Activated naive CD8-positive, alpha-beta T cell (primary cell): Measurements from ENCODE around the gene FAM168A.
"Not testable (repeated sequence)": the region's sequence is repeated elsewhere in the genome, so short reads cannot be mapped to it uniquely, and the experiment has no call there.

Experiments
- H3K27ac Mint-ChIP-seq: one replicate; pipeline ENCODE4 v1.8.0; 2021; ENCODE audit warnings: mixed read lengths
- H3K27me3 Mint-ChIP-seq: one replicate; pipeline ENCODE4 v1.8.0; 2021; ENCODE audit warnings: mixed read lengths
- H3K36me3 Mint-ChIP-seq: one replicate; pipeline ENCODE4 v1.8.0; 2021; ENCODE audit warnings: mixed read lengths
- H3K4me1 Mint-ChIP-seq: one replicate; pipeline ENCODE4 v1.8.0; 2021; ENCODE audit warnings: low read depth, mixed read lengths
- H3K4me3 Mint-ChIP-seq: one replicate; pipeline ENCODE4 v1.8.0; 2021; ENCODE audit warnings: mild to moderate bottlenecking, mixed read lengths
- H3K9me3 Mint-ChIP-seq: one replicate; pipeline ENCODE4 v1.8.0; 2021; ENCODE audit warnings: low read depth, mixed read lengths

The FAM168A gene

DNA sequence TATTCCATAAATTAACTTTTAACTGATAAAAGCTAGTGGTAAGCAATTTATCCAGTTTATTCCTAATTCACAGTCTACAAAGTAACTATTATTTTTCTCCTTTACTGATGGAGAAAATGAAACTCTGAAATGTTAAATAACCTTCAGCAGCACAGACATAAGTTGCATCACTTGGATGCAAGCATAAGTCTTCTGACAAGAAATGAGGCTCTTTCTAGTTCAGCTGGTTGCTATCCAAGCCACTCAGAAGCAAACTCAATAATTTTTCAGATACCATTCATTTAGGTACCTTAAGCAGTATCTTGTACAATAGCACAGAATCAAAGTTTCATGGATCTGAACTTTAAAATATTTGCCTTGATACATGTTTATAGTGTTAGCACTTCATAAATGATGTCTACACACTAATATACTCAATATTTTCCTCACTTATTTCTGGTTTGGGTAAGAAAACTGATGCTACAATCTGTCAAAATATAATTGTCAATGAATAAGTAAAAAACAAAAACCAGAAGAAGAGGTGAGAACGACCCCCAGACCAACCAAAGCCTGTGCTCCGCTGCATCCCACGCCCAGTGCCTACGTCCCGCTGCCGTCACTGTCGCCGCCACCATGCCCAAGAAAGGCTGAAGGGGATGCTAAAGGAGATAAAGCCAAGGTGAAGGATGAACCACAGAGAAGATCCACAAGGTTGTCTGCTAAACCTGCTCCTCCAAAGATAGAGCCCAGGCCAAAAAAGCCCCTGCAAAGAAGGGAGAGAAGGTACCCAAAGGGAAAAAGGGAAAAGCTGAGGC, 18.1 kb downstream of the FAM168A start:
- Mint-ChIP-seq H3K4me3 (no peak overlapping the region), H3K27me3 (no peaks in the 10 kb centered on the region), H3K27ac (no peak overlapping the region), H3K4me1 (peaks cover 21% of the 10 kb centered on the region), H3K9me3 (no peaks in the 10 kb centered on the region), H3K36me3 (peaks cover 8% of the 10 kb centered on the region)

DNA sequence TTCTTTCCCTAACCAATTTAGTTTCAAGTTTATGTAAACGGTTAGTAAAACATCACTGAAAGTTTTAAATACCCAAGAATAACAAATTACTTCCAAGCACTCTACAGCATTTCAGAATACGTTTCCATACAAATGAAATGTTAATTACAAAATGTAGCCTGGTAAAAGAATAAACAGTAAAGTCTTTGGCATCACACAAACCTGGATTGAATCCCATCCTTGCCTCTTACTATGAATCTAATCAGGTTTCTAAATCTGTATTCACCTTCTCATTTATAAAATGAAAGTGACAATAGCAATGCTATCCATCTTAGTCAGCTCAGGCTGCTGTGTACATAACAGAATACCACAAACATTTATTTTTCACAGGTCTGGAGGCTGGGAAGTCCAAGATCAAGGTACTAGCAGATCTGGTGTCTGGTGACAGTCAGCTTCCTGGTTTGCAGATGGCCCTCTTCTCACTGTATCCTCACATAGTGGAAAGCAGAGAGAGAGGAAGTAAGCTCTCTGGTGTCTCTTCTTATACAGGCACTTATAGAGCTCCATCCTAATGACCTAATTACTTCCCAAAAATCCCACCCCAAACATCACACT, 19.2 kb downstream of the FAM168A start:
- no peak overlapping the region for H3K4me3 Mint-ChIP-seq
- H3K36me3 Mint-ChIP-seq = peaks cover 6% of the 10 kb centered on the region
- peaks cover 21% of the 10 kb centered on the region for H3K4me1 Mint-ChIP-seq

DNA sequence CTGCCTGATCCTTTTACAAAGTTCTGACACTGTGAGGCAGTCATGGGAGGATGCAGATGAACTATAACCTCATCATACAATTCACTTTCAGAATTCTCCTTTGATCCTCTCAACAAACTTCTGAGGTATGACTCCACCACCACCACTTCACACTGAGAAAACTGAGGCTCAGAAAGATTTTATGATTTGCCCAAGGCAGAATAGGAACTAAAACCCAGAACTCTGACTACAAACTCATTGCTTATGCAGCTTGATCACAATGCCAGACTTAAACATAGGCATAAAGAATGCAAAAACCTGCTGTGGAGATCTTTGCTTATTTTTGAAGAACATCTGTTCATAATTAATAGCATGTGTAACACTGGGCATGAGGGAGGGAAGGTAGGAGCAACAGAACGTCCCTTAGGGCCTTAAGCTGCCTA, 20.4 kb downstream of the FAM168A start:
- peaks cover 19% of the 10 kb centered on the region for H3K4me1 Mint-ChIP-seq
- H3K4me3 Mint-ChIP-seq = no peak overlapping the region
- no peaks in the 10 kb centered on the region for H3K27me3 Mint-ChIP-seq

More for the DNA sequence above, 19.2 kb downstream of the FAM168A start:
- Mint-ChIP-seq H3K27ac (no peak overlapping the region), H3K27me3 (no peaks in the 10 kb centered on the region), H3K9me3 (no peaks in the 10 kb centered on the region)

DNA sequence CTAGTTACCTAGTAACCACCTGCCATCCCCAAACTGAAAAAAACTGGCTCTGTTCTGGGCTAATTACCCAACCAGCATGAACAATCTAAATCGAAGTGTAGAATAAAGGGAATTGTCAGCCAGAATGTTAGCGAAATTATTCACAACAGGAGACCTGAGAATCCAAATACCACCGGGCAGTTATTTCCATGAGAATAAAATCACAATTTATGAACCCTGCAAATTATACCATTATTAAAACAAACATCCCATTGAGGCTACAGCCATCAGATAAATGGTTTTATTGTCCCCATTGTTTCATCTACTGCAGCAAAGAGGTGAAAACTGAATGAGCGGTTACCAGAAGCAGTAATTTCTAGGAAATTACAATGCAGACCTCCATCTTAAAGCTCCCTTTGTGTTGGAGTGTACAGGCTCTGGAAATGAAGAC, 21.7 kb downstream of the FAM168A start:
- Mint-ChIP-seq H3K9me3 (no peaks in the 10 kb centered on the region), H3K4me3 (no peak overlapping the region), H3K27ac (no peak overlapping the region), H3K36me3 (peaks cover 2% of the 10 kb centered on the region), H3K4me1 (peaks cover 19% of the 10 kb centered on the region), H3K27me3 (no peaks in the 10 kb centered on the region)

More for the DNA sequence above, 20.4 kb downstream of the FAM168A start:
- H3K27ac Mint-ChIP-seq = peak overlapping the region; percentile 55
- no peaks in the 10 kb centered on the region for H3K9me3 Mint-ChIP-seq
- peaks cover 3% of the 10 kb centered on the region for H3K36me3 Mint-ChIP-seq

DNA sequence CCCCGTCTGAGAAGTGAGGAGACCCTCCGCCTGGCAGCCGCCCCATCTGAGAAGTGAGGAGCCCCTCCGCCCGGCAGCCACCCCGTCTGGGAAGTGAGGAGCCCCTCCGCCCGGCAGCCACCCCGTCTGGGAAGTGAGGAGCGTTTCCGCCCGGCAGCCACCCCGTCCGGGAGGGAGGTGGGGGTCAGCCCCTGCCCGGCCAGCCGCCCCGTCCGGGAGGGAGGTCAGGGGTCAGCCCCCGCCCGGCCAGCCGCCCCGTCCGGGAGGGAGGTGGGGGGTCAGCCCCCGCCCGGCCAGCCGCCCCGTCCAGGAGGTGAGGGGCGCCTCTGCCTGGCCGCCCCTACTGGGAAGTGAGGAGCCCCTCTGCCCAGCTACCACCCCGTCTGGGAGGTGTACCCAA, 25.9 kb downstream of the FAM168A start:
- H3K4me3 Mint-ChIP-seq, H3K27me3 Mint-ChIP-seq, H3K4me1 Mint-ChIP-seq, H3K9me3 Mint-ChIP-seq, H3K36me3 Mint-ChIP-seq, H3K27ac Mint-ChIP-seq: not testable (repeated sequence)

DNA sequence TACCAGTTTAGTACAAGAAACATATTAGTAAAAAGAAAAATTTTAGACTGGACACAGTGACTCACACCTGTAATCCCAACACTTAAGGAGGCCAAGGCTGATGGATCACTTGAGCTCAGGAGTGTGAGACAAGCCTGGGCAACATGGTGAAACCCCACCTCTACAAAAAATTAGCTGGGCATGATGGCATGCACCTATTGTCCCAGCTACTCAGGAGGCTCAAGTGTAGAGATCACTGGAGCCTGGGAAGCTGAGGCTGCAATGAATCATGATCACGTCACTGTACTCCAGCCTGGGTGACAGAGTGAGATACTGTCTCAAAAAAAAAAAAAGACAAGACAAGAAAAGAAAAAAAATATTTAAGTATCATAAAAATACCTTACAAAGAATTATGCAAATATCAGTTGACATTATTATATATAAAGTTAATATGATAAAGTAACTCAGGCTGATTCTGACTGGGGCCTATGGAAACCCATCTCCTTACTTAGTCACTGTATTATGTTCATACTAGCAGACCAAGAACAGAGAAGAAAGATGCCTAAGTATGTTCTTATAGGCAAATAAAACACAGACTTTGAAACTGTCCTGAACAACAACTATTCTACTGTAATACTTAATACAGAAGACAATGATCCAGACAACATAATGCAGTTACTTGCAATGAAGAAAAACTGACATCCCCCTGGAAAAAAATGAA, 27.3 kb downstream of the FAM168A start:
- no peak overlapping the region for H3K4me3 Mint-ChIP-seq
- peaks cover 10% of the 10 kb centered on the region for H3K36me3 Mint-ChIP-seq
- no peak overlapping the region for H3K27ac Mint-ChIP-seq
- H3K4me1 Mint-ChIP-seq = no peaks in the 10 kb centered on the region
- H3K9me3 Mint-ChIP-seq = no peaks in the 10 kb centered on the region
- no peaks in the 10 kb centered on the region for H3K27me3 Mint-ChIP-seq

DNA sequence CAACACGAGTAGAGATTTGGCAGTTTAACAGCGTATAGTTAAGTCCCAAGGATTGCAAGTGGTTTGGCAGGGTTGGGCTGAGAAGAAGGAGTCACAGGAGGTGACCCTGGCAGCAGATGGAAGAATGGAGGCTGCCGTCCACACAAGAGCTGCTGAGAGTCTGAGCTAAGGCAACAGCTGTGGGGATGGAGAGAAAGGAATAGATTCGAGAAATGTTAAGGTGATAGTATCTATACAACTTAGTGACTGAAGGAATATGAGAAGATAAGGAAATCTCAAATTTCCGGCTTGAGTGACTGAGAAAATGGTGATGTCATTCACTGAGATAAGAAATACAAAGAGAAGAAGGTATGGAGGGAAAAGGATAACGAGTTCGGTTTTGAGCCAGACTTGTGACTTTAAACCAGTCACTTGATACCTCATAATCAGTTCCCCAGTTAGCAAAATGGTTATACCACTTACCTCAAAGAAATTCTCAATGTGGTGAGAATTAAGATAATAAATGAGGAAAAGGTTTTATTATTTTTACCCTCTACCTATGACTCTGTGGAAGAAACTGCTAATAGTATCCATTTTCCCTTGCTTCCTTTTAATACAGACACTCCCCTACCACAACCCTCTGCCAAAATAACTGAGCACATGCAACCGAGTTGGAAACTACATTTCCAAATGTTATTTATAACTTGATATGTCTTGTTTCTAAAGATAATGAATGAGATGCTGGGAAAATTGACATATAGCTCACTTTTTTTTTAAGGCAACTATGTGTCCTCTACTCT, 30.7 kb downstream of the FAM168A start:
- H3K9me3 Mint-ChIP-seq = no peaks in the 10 kb centered on the region
- no peaks in the 10 kb centered on the region for H3K4me1 Mint-ChIP-seq
- no peak overlapping the region for H3K4me3 Mint-ChIP-seq
- peaks cover 10% of the 10 kb centered on the region for H3K36me3 Mint-ChIP-seq
- H3K27ac Mint-ChIP-seq = no peak overlapping the region
- no peaks in the 10 kb centered on the region for H3K27me3 Mint-ChIP-seq

DNA sequence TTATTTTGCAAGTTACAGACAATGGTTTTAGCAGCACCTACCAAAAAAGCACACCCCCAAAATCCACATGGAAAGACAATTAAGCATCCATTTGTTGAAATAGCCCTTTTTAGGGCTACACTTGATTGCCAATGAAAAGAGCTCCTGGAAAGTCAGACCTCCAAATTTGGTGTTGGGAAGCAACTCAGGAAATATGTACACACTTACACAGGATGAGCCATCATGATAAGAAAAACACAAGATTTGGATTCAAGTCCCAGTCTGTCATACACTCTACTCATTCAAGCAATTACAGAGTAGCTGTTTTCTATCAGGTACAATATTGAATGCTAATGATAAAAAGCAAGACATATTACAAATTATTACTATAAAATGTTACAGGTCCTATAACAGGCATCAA, 31.5 kb downstream of the FAM168A start:
- Mint-ChIP-seq H3K4me3 (no peak overlapping the region), H3K4me1 (no peaks in the 10 kb centered on the region), H3K9me3 (no peaks in the 10 kb centered on the region), H3K27me3 (no peaks in the 10 kb centered on the region), H3K36me3 (peaks cover 10% of the 10 kb centered on the region), H3K27ac (no peak overlapping the region)

DNA sequence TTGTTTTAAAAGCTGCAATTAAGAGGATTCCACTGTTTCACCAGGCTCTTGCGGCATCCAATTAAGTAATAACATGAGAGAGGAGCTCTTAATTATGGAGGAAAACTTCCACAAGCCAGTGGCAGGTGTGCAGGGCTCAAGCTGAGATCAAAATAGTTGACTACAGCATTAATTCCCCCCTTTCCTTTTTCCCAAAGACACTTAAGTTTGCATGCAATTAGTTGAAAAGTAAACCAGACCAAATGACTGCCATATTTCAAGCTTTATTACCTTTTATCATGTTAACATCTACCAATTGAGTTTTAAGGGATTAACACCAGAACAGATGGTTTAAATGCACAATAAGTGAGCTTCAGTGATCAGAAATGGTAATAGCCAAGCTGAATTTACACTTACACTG, 32.1 kb downstream of the FAM168A start:
- Mint-ChIP-seq H3K9me3 (no peaks in the 10 kb centered on the region), H3K4me3 (no peak overlapping the region), H3K36me3 (peaks cover 10% of the 10 kb centered on the region), H3K27me3 (no peaks in the 10 kb centered on the region), H3K4me1 (no peaks in the 10 kb centered on the region), H3K27ac (peak overlapping the region; percentile 5)

DNA sequence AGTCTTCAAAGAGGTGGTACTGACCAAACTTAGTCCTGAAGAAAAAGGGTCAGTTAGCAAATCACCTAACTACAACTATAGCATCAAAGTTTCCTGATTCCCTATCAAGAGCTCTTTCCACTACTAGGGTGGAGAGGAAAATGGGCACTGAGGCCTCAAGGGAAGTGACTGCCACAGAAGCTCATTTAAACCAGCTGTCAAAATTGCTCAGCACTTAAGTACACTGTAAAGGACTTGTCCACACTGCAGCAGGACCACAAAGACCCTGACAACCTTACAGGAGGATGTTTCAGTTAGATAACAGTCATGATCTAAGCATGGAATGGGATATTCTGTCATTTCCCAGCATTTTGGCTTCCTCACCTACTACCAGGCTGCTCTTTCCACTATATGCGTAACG, 33.0 kb downstream of the FAM168A start:
- no peaks in the 10 kb centered on the region for H3K4me1 Mint-ChIP-seq
- no peak overlapping the region for H3K27ac Mint-ChIP-seq
- H3K4me3 Mint-ChIP-seq = no peak overlapping the region
- peaks cover 7% of the 10 kb centered on the region for H3K36me3 Mint-ChIP-seq
- H3K9me3 Mint-ChIP-seq = no peaks in the 10 kb centered on the region
- H3K27me3 Mint-ChIP-seq = no peaks in the 10 kb centered on the region

DNA sequence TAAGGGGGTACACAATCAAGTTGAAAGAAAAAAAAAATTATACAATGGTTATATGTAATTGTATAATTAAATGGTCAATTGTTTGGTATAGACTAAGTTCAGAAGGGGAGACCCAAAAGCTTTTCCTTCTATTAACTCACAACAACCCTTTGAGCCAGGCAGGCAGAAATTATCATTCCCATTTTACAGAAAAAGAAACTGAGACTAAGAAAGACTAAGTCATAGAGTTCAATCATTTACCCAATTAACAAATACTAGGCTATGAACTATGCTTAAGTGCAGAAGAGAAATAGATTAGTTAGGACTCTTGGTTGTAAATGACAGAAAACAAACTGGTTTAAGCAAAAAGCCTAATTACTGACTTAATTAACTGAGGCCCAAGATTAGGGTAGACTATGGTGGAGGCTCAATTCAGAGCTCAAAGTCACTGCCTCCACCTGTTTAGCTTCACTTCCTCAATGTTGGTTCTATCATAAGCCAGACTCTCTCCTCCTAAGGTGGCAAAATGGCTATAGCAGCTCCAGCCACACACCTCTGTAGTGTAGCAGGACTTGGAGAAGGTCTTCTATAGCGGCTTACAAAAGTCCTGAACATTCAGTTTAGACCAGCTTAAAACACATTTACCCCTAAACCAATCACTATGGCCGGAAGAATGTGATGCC, 34.2 kb downstream of the FAM168A start:
- H3K4me1 Mint-ChIP-seq = no peaks in the 10 kb centered on the region
- H3K36me3 Mint-ChIP-seq = peaks cover 8% of the 10 kb centered on the region
- no peak overlapping the region for H3K4me3 Mint-ChIP-seq
- no peak overlapping the region for H3K27ac Mint-ChIP-seq
- no peaks in the 10 kb centered on the region for H3K27me3 Mint-ChIP-seq
- H3K9me3 Mint-ChIP-seq = no peaks in the 10 kb centered on the region

DNA sequence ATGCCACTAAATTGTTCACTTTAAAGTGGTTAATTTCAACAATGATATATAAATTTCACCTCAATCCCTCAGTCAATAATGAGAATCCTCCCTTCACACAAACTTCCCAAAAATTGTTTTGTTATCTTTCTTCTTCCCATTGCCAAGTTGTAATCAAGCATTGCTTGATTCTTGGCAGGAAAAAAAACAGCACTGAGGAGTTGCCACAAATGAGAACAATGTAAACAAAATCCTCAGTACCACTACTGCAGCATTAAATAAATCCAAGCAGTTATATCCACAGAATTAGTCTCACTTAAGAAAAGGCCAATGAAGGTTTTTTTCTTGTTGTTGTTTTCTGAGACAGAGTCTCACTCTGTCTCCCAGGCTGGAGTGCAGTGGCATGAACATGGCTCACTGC, 38.2 kb downstream of the FAM168A start:
- Mint-ChIP-seq H3K4me3 (no peak overlapping the region), H3K9me3 (no peaks in the 10 kb centered on the region), H3K4me1 (no peaks in the 10 kb centered on the region), H3K36me3 (peaks cover 16% of the 10 kb centered on the region), H3K27ac (no peak overlapping the region), H3K27me3 (no peaks in the 10 kb centered on the region)

DNA sequence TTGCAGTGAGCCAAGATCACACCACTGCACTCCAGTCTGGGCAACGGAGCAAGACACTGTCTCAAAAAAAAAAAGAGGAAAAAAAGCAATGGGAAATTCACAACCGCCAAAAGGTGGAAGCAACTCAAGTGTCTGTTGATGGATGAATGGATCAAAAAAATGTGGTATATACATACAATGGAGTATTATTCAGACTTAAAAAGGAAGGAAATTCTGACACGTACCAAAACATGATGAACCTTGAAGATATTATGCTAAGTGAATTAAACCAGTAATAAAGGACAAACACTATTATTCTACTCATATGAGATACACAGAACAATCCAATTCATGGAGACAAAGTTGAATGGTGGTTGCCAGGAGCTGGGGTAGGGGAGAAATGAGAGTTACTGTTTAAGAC, 40.9 kb downstream of the FAM168A start:
- Mint-ChIP-seq H3K4me1 (peaks cover 5% of the 10 kb centered on the region), H3K27me3 (no peaks in the 10 kb centered on the region)

DNA sequence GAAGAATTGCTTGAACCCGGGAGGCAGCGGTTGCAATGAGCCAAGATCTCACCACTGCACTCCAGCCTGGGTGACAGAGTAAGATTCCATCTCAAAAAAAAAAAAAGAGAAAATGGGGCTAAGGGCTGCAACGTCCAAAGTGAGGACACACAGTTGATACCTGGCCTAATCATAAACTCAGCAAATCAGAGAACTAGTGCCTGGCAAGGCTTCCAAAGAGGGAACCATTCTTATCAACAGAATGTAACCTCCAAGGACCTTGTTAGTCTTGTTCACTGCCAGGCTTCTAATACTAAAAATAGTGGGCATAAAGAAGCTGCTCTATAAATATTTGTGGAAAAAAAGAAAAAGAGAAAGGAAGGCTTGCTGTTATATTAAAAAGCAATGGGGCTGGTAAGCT, 42.3 kb downstream of the FAM168A start:
- Mint-ChIP-seq H3K4me1 (peaks cover 18% of the 10 kb centered on the region), H3K27me3 (no peaks in the 10 kb centered on the region), H3K4me3 (no peak overlapping the region), H3K9me3 (no peaks in the 10 kb centered on the region), H3K36me3 (peaks cover 16% of the 10 kb centered on the region), H3K27ac (no peak overlapping the region)

More for the DNA sequence above, 40.9 kb downstream of the FAM168A start:
- Mint-ChIP-seq H3K27ac (no peak overlapping the region), H3K36me3 (peaks cover 16% of the 10 kb centered on the region), H3K9me3 (no peaks in the 10 kb centered on the region), H3K4me3 (no peak overlapping the region)
